ENCODE data around the gene TFAP2A. TPM values are rescaled to one million over a fixed set of nuclear protein-coding genes. Genes with fewer than 3 reads are reported as not detected.
A peak's percentile ranks its signal among the peaks of the same experiment; 100 is the strongest.

Gene TFAP2A
- total RNA-seq (2022) (78.2 and 87.4 TPM in 2 replicates), Bru-seq, nascent RNA (percentile 95 among the genes with signal in this experiment), BruChase-seq, experiment 1, labeled RNA remaining after a 6-hour chase (percentile 80 among the genes with signal in this experiment), BruChase-seq, experiment 2, labeled RNA remaining after a 2-hour chase (percentile 91 among the genes with signal in this experiment)
- long read RNA-seq, transcript TFAP2A-202 (7 exons, 3,829 nt) = minor isoform, 21 of 137 reads
- long read RNA-seq, transcript TFAP2A-201 (7 exons, 2,035 nt) = minor isoform, 14 of 137 reads
- long read RNA-seq, transcript TFAP2A-203 (7 exons, 3,331 nt) = major isoform, 39 of 137 reads
- long read RNA-seq, transcript TFAP2A-215 (8 exons, 1,894 nt) = minor isoform, 7 of 137 reads
- long read RNA-seq, partial matches to known transcripts = 26 of 137 reads
- long read RNA-seq, other reads (novel, unspliced or antisense) = 26 of 137 reads

DNA sequence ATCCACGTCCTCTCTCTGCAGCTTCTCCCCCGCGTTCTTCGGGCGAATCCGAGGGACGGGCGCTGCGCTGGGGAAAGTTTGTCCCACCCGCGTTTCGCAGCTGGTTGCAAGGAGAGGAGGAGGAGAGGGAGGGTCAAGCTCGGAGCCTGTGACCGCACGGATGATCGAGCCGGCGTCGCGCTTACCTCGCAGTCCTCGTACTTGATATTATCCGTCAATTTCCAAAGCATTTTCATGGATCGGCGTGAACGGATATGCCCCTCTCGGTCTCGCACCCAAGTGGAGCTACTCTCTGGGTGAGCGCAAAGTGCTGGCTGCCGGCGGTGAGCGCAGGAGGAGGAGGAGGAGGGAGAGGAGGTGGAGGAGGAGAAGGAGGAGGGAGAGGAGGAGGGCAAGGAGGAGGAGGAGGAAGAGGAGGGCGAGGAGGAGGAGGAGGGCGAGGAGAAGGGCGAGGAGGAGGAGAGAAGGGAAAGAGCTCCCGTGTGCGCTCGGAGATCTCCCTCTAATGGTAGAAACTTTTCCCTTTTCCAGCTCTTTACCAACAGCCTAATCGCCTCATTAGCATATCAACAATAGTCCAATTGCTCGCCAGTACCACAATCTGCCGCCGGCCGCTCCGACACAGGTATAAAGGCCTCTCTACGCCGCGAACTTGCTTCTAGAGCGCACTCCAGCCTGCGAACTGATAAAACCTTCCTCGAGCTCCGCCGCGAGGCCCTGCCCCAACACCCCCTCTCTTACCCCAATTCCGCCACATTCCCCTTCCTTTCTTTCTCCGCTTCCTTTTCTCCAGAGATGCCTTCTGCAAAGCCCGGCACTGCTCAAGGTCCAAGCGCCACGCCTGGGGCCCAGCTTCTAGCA, at the start of gene TFAP2A:
Gene TFAP2A, minus strand, starts transcription at position 319 of the 861 bp plus-strand sequence. Its CDS starts 83 bp downstream, at position 236.
- TF ChIP-seq, protein P1, sequence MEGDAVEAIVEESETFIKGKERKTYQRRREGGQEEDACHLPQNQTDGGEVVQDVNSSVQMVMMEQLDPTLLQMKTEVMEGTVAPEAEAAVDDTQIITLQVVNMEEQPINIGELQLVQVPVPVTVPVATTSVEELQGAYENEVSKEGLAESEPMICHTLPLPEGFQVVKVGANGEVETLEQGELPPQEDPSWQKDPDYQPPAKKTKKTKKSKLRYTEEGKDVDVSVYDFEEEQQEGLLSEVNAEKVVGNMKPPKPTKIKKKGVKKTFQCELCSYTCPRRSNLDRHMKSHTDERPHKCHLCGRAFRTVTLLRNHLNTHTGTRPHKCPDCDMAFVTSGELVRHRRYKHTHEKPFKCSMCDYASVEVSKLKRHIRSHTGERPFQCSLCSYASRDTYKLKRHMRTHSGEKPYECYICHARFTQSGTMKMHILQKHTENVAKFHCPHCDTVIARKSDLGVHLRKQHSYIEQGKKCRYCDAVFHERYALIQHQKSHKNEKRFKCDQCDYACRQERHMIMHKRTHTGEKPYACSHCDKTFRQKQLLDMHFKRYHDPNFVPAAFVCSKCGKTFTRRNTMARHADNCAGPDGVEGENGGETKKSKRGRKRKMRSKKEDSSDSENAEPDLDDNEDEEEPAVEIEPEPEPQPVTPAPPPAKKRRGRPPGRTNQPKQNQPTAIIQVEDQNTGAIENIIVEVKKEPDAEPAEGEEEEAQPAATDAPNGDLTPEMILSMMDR (IDR thresholded peaks at IDR 0.05; ENCODE audit: unreplicated experiment) = peak; percentile 53
- peak within 1 kb of the TSS; percentile 99 for H3K27ac Mint-ChIP-seq (ENCODE audit: low read depth, unreplicated experiment)
- H3K4me3 Mint-ChIP-seq (ENCODE audit: unreplicated experiment) = peak within 1 kb of the TSS; percentile 94
- intact Hi-C loops (cut with micrococcal nuclease) = loop anchor here (1.0 to 10.0 kb wide), 9 partner anchors 14 to 1432 kb away; no protein-coding TSS in a partner anchor
- peaks cover 62% of the 10 kb centered on the region for H3K36me3 Mint-ChIP-seq (ENCODE audit: insufficient read depth, unreplicated experiment)
- peak; percentile 96 for DNase-seq (ENCODE audit: unreplicated experiment)
- no peaks in the 10 kb centered on the region for H3K9me3 Mint-ChIP-seq (ENCODE audit: unreplicated experiment)
- ChIA-PET POLR2A (interaction anchor here (0.6 to 14.6 kb wide), 78 partner anchors 7 to 1876 kb away, joined by 3 to 763 read pairs (median 4); partner anchors contain the start of genes C6orf52 and PAK1IP1), CTCF (interaction anchor here (0.5 to 4.8 kb wide), 34 partner anchors 9 to 1709 kb away, joined by 3 to 50 read pairs (median 4); no protein-coding TSS in a partner anchor)
- H3K4me1 Mint-ChIP-seq (ENCODE audit: insufficient read depth, unreplicated experiment) = peaks cover 19% of the 10 kb centered on the region
- BruUV-seq (replicated peaks) = no TSS peak
- H3K27me3 Mint-ChIP-seq (ENCODE audit: insufficient read depth, unreplicated experiment) = no peaks in the 10 kb centered on the region

GRCh38 chr6:10463491-10464481, 48.9 kb upstream of the TFAP2A start:
- TF ChIP-seq, protein P1 (IDR thresholded peaks at IDR 0.05; ENCODE audit: unreplicated experiment) = no peak
- DNase-seq (ENCODE audit: unreplicated experiment) = no peak
- Mint-ChIP-seq H3K4me1 (ENCODE audit: insufficient read depth, unreplicated experiment) (peaks cover 10% of the 10 kb centered on the region), H3K9me3 (ENCODE audit: unreplicated experiment) (no peaks in the 10 kb centered on the region), H3K27me3 (ENCODE audit: insufficient read depth, unreplicated experiment) (no peaks in the 10 kb centered on the region), H3K27ac (ENCODE audit: low read depth, unreplicated experiment) (no peak overlapping the region), H3K36me3 (ENCODE audit: insufficient read depth, unreplicated experiment) (no peaks in the 10 kb centered on the region), H3K4me3 (ENCODE audit: unreplicated experiment) (no peak overlapping the region)
- POLR2A ChIA-PET = interaction anchor here (0.6 to 4.3 kb wide), 5 partner anchors 10 to 1263 kb away, joined by 3 to 20 read pairs (median 5); no protein-coding TSS in a partner anchor
- no TSS peak for BruUV-seq (replicated peaks)
- CTCF ChIA-PET = interaction anchor here (0.8 to 3.1 kb wide), 9 partner anchors 11 to 1481 kb away, joined by 3 to 17 read pairs (median 4); no protein-coding TSS in a partner anchor
- intact Hi-C loops (cut with micrococcal nuclease) = no loop called here

DNA sequence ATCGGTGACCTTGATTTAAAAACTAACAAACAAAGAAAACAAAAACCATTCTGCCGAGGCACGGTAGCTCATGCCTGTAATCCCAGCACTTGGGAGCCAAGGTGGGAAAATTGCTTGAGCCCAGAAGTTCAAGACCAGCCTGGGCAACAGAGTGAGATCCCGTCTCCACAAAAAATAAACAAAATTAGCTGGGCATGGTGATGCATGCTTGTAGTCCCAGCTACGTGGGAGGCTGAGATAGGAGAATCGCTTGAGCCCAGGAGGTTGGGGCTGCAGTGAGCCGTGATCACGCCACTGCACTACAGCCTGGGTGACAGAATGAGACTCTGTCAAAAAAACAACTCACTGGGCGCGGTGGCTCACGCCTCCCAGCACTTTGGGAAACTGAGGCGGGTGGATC, 48.2 kb upstream of the TFAP2A start:
- BruUV-seq (replicated peaks) = no TSS peak
- Mint-ChIP-seq H3K27me3 (ENCODE audit: insufficient read depth, unreplicated experiment) (no peaks in the 10 kb centered on the region), H3K9me3 (ENCODE audit: unreplicated experiment) (no peaks in the 10 kb centered on the region), H3K4me1 (ENCODE audit: insufficient read depth, unreplicated experiment) (peaks cover 14% of the 10 kb centered on the region), H3K4me3 (ENCODE audit: unreplicated experiment) (no peak overlapping the region), H3K27ac (ENCODE audit: low read depth, unreplicated experiment) (peak overlapping the region; percentile 7), H3K36me3 (ENCODE audit: insufficient read depth, unreplicated experiment) (no peaks in the 10 kb centered on the region)
- TF ChIP-seq, protein P1 (IDR thresholded peaks at IDR 0.05; ENCODE audit: unreplicated experiment) = no peak
- CTCF ChIA-PET = interaction anchor here (0.9 to 1.0 kb wide), 4 partner anchors 10 to 1481 kb away, joined by 3 to 6 read pairs (median 4); no protein-coding TSS in a partner anchor
- POLR2A ChIA-PET = interaction anchor here (1.0 to 4.3 kb wide), 2 partner anchors 9 to 22 kb away, joined by 5 to 20 read pairs; no protein-coding TSS in a partner anchor
- intact Hi-C loops (cut with micrococcal nuclease) = no loop called here
- DNase-seq (ENCODE audit: unreplicated experiment) = no peak
